Measurements from ENCODE around the gene SCNN1G. TPM values are rescaled to one million over a fixed set of nuclear protein-coding genes. Genes with fewer than 3 reads are reported as not detected.

Gene SCNN1G
- total and polyA plus RNA-seq, 2 donors (not counting 1 experiment from before 2014, with no cell fraction given): not detected

DNA sequence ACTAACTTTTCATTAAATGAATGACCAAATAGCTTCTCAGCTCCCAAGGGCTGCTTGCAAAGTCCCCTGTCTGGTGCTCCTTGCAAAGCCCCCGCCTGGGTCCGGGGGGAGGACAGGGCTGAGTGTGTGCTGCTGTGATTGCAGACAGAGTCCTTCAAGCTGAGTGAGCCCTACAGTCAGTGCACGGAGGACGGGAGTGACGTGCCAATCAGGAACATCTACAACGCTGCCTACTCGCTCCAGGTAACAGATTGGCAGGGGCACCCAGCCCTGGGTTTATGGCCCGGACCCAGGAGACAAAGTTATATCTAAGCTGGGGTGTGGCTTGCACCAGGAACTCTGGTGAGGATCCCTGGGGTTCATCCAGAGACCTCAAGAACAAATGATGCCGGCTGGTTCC is 27.1 kb downstream of the SCNN1G start:
- Histone ChIP-seq H3K4me2 (ENCODE audit: extremely low read depth, insufficient read depth, low read length) (no peak overlapping the region), H2AFZ (ENCODE audit: low read length) (no peak overlapping the region), H4K20me1 (ENCODE audit: control insufficient read depth, extremely low read depth, insufficient read depth, low read length) (no peaks in the 10 kb centered on the region), H3K4me3 (replicated peaks in 1 of 4; ENCODE audit: control extremely low read depth in 1 of 4, insufficient read depth in 1 of 4, low read depth in 3 of 4, low read length in 4 of 4) (no peak overlapping the region), H3K9me3 (ENCODE audit: control insufficient read depth, insufficient read depth, low read depth, low read length) (no peaks in the 10 kb centered on the region), H3K9ac (ENCODE audit: insufficient read depth, low read length) (no peak overlapping the region), H3K4me1 (ENCODE audit: control insufficient read depth, extremely low read depth, insufficient read depth, low read length) (no peaks in the 10 kb centered on the region), H3K27ac (ENCODE audit: insufficient read depth, low read length) (no peak overlapping the region), H3K36me3 (ENCODE audit: control insufficient read depth, insufficient read depth, low read length) (no peaks in the 10 kb centered on the region), H3K79me2 (ENCODE audit: control insufficient read depth, insufficient read depth, low read length) (no peaks in the 10 kb centered on the region), H3K27me3 (ENCODE audit: control insufficient read depth, insufficient read depth, low read length) (no peaks in the 10 kb centered on the region)
- DNase-seq (ENCODE audit: low read depth in 2 of 2): no peak
- TF ChIP-seq, protein P1, sequence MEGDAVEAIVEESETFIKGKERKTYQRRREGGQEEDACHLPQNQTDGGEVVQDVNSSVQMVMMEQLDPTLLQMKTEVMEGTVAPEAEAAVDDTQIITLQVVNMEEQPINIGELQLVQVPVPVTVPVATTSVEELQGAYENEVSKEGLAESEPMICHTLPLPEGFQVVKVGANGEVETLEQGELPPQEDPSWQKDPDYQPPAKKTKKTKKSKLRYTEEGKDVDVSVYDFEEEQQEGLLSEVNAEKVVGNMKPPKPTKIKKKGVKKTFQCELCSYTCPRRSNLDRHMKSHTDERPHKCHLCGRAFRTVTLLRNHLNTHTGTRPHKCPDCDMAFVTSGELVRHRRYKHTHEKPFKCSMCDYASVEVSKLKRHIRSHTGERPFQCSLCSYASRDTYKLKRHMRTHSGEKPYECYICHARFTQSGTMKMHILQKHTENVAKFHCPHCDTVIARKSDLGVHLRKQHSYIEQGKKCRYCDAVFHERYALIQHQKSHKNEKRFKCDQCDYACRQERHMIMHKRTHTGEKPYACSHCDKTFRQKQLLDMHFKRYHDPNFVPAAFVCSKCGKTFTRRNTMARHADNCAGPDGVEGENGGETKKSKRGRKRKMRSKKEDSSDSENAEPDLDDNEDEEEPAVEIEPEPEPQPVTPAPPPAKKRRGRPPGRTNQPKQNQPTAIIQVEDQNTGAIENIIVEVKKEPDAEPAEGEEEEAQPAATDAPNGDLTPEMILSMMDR (conservative IDR thresholded peaks at IDR 0.05 in 1 of 2, IDR thresholded peaks at IDR 0.05 in 1 of 2; ENCODE audit: low read depth in 1 of 2, low read length in 2 of 2): no peak
- TF ChIP-seq EZH2 (IDR thresholded peaks at IDR 0.05; ENCODE audit: low read length, missing control alignments): no peak

- TF ChIP-seq EZH2 (IDR thresholded peaks at IDR 0.05; ENCODE audit: low read length, missing control alignments): no peak
- TF ChIP-seq, protein P1 (conservative IDR thresholded peaks at IDR 0.05 in 1 of 2, IDR thresholded peaks at IDR 0.05 in 1 of 2; ENCODE audit: low read depth in 1 of 2, low read length in 2 of 2): no peak
- no peak overlapping the region for H3K9ac ChIP-seq (ENCODE audit: insufficient read depth, low read length)
- H3K9me3 ChIP-seq (ENCODE audit: control insufficient read depth, insufficient read depth, low read depth, low read length): no peaks in the 10 kb centered on the region
- H4K20me1 ChIP-seq (ENCODE audit: control insufficient read depth, extremely low read depth, insufficient read depth, low read length): no peaks in the 10 kb centered on the region
- no peak overlapping the region for H2AFZ ChIP-seq (ENCODE audit: low read length)
- H3K4me1 ChIP-seq (ENCODE audit: control insufficient read depth, extremely low read depth, insufficient read depth, low read length): no peaks in the 10 kb centered on the region
- H3K27me3 ChIP-seq (ENCODE audit: control insufficient read depth, insufficient read depth, low read length): no peaks in the 10 kb centered on the region
- H3K27ac ChIP-seq (ENCODE audit: insufficient read depth, low read length): no peak overlapping the region
- H3K4me2 ChIP-seq (ENCODE audit: extremely low read depth, insufficient read depth, low read length): no peak overlapping the region
- no peaks in the 10 kb centered on the region for H3K79me2 ChIP-seq (ENCODE audit: control insufficient read depth, insufficient read depth, low read length)
- DNase-seq (ENCODE audit: low read depth in 2 of 2): no peak
- no peaks in the 10 kb centered on the region for H3K36me3 ChIP-seq (ENCODE audit: control insufficient read depth, insufficient read depth, low read length)
- H3K4me3 ChIP-seq (replicated peaks in 1 of 4; ENCODE audit: control extremely low read depth in 1 of 4, insufficient read depth in 1 of 4, low read depth in 3 of 4, low read length in 4 of 4): no peak overlapping the region
These were observed 31.3 kb downstream of the SCNN1G start for GRCh38 chr16:23213831-23214230.

GRCh38 chr16:23214796-23215195 is 32.3 kb downstream of the SCNN1G start:
- TF ChIP-seq, protein P1 (conservative IDR thresholded peaks at IDR 0.05 in 1 of 2, IDR thresholded peaks at IDR 0.05 in 1 of 2; ENCODE audit: low read depth in 1 of 2, low read length in 2 of 2): no peak
- no peak for TF ChIP-seq EZH2 (IDR thresholded peaks at IDR 0.05; ENCODE audit: low read length, missing control alignments)
- no peak overlapping the region for H3K4me2 ChIP-seq (ENCODE audit: extremely low read depth, insufficient read depth, low read length)
- no peak overlapping the region for H3K27ac ChIP-seq (ENCODE audit: insufficient read depth, low read length)
- no peaks in the 10 kb centered on the region for H3K27me3 ChIP-seq (ENCODE audit: control insufficient read depth, insufficient read depth, low read length)
- no peak overlapping the region for H3K4me3 ChIP-seq (replicated peaks in 1 of 4; ENCODE audit: control extremely low read depth in 1 of 4, insufficient read depth in 1 of 4, low read depth in 3 of 4, low read length in 4 of 4)
- H3K9me3 ChIP-seq (ENCODE audit: control insufficient read depth, insufficient read depth, low read depth, low read length): no peaks in the 10 kb centered on the region
- no peak overlapping the region for H2AFZ ChIP-seq (ENCODE audit: low read length)
- H4K20me1 ChIP-seq (ENCODE audit: control insufficient read depth, extremely low read depth, insufficient read depth, low read length): no peaks in the 10 kb centered on the region
- no peaks in the 10 kb centered on the region for H3K4me1 ChIP-seq (ENCODE audit: control insufficient read depth, extremely low read depth, insufficient read depth, low read length)
- no peak for DNase-seq (ENCODE audit: low read depth in 2 of 2)
- H3K9ac ChIP-seq (ENCODE audit: insufficient read depth, low read length): no peak overlapping the region
- no peaks in the 10 kb centered on the region for H3K36me3 ChIP-seq (ENCODE audit: control insufficient read depth, insufficient read depth, low read length)
- H3K79me2 ChIP-seq (ENCODE audit: control insufficient read depth, insufficient read depth, low read length): no peaks in the 10 kb centered on the region

Measured in fibroblast of lung (primary cell).